NCI-H345 treated with DMSO at 0.1 percent for 48 hours (cell line): ENCODE data around the gene CRISPLD2.

Experiments
- DNase-seq: peaks from one replicate; lab custom pipeline; 2025; ENCODE audit not compliant: unreplicated experiment; lab: John Stamatoyannopoulos, UW

CRISPLD2 gene

DNA sequence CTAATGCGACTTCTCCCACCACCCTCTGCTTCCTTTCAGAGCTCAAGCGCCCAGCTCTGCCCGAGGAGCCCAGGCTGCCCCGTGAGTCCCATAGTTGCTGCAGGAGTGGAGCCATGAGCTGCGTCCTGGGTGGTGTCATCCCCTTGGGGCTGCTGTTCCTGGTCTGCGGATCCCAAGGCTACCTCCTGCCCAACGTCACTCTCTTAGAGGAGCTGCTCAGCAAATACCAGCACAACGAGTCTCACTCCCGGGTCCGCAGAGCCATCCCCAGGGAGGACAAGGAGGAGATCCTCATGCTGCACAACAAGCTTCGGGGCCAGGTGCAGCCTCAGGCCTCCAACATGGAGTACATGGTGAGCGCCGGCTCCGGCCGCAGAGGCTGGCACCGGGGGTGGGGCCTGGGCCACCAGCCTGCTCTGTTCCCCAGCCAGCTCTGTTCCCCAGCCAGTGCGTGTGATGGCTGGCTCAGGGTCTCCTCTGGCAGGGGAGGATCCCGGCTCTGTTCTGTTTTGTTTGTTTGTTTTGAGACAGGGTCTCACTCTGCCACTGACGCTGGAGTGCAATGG is 18.7 kb downstream of the CRISPLD2 start:
- no peak for DNase-seq

GRCh38 chr16:84839054-84839453 is 19.3 kb downstream of the CRISPLD2 start:
- no peak for DNase-seq

- DNase-seq: no peak
Observed at GRCh38 chr16:84839956-84840355, 20.2 kb downstream of the CRISPLD2 start.

- DNase-seq: no peak
Observed at GRCh38 chr16:84840687-84841627, 21.2 kb downstream of the CRISPLD2 start.

DNA sequence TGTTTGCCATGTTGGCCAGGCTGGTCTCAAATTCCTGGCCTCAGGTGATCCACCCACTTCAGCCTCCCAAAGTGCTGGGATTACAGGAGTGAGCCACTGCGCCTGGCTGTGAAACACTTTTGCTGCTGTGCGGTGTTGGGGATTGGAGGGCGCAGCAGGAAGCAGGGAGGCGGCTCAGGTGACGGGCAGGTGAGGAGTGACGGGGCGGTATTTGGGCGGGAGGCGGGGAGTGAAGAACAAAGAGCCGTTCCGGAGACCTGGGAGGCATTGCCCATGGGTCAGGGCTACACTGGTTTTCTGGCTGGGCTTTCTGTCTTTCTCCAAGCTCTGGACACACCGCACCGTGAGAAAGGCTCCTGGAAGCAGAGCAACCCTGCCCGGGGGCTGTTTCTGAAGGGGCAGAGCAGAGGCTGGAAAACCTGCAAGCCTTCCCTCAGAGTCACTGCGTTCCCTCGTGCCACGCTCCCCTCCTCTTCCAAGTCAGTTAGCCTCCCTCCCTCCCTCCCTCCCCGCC is 22.1 kb downstream of the CRISPLD2 start:
- peak; percentile 57 for DNase-seq

DNA sequence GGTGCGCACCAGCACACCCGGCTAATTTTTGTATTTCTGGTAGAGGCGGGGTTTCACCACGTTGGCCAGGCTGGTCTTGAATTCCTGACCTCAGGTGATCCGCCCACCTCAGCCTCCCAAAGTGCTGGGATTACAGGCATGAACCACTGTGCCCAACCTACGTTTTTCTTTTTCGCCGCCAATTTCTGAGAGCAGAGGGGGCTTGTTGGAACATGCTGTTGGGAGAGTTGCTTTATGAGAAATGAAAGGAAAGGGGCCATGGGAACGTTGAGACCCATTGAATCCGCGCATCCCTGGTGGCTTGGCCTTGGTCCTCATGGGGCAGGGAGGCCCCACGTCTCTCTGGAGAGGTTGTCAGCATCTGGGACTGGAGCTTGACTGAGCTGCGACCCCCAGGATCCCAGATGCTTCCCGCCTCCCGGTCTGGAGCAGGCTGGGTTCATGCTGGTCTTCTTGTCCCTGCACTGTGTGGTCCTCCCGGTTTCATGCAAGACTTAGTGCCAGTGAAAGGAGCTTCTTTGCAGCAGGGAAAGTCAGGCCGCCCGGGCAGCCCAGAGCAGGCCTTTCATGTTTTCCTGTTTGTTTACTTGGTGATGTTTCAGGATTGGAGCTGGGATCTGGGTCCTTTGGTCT is 22.8 kb downstream of the CRISPLD2 start:
- no peak for DNase-seq

DNA sequence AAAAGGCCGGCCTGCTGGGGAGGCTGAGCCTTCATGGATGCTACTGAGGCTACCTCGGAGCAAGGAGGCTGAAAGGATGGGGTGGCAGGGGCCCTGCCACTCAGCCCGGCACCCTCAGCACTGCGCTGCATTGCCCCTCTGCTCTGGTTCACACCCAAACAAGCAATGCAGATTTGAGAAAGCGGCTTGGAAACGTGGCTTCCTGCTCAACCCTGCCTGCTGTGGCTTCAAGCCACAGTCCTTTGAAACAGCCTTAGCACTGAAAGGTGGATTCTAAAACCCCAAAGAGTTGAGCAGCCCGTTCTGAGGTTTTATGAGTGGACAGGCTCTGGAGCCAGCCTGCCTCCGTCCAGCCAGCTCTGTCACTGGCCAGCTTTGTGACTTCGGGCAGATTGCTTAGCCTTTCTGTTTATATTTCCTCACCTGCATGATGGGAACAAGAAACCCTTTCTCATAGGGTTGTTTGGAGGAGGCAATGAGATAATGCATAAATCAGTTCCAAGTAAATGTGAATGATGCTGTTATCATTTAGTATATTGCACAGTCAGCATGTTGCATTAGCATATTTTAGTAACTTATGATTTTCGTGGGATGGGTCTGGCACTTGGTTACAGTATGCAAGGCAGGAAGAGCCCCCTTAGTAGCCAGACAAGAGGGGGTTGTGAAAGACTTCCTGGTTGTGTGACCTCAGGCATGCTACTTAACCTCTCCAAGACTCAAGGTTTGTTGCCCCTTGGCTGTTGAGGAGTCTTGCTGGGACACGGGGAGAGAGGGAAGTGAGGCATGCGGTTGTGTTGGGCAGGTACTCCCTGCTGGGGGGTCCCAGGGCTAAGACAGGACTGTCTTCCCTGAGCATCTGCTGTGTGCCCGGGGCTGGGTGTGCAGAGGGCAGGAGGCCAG is 23.6 kb downstream of the CRISPLD2 start:
- no peak for DNase-seq

DNA sequence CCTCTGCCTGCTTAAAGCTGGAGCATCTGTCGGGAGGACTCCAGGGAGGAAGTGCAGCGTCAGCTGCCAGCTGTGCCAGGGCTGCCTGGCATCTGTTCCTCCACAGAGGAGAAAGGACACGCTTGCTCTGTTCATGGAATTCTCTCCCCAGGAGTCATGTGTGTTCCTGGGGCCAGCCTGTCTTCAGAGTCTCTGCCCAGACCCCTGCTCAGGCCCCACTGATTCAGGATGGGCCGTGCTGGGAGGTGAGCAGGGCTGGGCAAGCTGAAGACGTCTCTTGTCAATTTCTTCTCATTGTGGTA is 24.2 kb downstream of the CRISPLD2 start:
- DNase-seq: no peak

- no peak for DNase-seq
Observed at GRCh38 chr16:84844559-84845495, 25.0 kb downstream of the CRISPLD2 start.

DNA sequence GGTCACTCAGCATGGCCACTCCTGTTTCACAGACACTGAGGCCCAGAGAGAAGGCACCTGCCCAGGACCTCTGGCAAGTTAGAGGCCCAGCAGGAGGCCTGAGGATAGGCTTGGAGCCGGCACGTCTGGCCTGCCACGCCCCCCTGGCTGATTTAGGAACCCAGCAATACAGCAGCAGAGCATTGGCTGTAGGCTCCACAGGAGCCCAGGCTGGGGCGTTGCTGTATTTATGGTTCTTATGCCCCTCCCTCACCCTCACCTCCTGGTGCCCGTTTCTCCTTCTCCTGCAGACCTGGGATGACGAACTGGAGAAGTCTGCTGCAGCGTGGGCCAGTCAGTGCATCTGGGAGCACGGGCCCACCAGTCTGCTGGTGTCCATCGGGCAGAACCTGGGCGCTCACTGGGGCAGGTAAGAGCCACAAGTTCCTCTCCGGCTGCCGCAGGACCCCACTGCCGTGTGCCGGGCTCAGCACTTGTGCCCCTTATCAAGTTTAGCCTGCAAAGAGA is 25.8 kb downstream of the CRISPLD2 start:
- no peak for DNase-seq

- DNase-seq: no peak
Observed at GRCh38 chr16:84847564-84848355, 28.0 kb downstream of the CRISPLD2 start.

GRCh38 chr16:84848986-84849634 is 29.3 kb downstream of the CRISPLD2 start:
- no peak for DNase-seq

GRCh38 chr16:84849751-84850150 is 30.0 kb downstream of the CRISPLD2 start:
- no peak for DNase-seq

GRCh38 chr16:84850714-84851113 is 30.9 kb downstream of the CRISPLD2 start:
- DNase-seq: no peak

DNA sequence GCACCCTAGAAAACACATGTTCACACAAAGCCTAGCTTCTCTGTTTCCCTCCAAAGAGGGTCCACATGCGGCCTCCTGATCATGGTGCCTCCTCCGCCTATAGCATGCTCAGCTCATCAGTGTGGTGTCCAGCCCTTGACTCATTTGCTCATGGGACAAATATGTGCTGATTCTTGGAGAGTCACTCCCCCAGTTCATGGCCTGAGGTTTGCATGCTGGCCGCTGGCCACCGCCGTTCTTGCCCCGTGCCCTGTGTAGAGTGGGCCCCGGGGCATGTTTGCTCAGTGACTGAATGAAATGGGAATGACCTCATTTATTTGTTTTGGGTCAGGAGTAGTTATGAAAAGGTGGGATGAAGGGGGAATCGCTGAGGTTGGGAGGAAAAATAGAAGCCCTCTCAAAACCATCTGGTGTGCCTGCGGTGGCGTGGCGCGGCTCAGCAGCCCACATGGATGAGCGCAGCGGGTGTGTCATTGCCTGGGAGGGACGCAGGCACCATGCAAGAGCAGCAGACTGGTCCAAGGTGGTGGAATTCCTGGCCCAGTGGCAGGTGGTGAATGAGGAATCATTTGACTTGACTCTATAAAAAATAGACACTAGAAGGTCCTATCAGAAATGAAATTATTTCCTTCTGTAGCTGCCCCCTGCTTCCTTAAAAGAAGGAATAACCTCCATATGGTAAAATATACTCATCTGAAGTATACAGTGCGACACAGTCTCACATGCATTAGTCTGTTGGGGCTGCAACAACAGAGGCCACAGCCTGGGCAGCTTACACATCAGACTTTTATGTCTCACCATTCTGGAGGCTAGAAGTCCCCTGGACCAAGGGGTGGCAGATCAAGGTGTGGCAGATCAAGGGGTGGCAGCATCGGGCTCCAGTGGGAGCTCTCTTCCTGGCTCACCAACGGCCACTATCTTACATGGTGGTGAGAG is 31.7 kb downstream of the CRISPLD2 start:
- peak; percentile 39 for DNase-seq

- DNase-seq: no peak
Observed at GRCh38 chr16:84853534-84853933, 33.7 kb downstream of the CRISPLD2 start.

DNA sequence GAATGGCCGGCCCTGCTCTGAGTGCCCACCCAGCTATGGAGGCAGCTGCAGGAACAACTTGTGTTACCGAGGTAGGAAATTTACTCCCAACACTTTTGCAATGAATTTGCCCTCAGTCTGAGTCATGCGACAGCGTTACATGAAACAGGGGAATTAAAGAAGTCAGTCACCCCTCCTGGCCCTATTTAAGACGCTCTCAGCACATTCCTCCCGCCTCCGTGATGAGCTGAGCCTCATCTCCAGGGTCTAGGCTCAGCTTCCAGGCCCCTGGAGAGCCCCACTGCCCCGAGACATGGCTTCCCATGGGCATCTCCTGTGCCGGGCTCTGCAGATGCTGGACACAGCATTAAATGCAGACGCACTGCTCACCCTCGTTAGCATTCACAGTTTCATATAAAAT is 35.0 kb downstream of the CRISPLD2 start:
- DNase-seq: no peak
